Stimulated activated CD8-positive, alpha-beta memory T cell treated with anti-CD3 and anti-CD28 coated beads, Interleukin-12 subunit alpha, Interleukin-12 subunit beta, amount 100 ng/mL, for 24 hours (primary cell): ENCODE results near the gene PLN.

Experiments used
- DNase-seq: peaks from one replicate; pipeline ENCODE4 v3.0.0-alpha.2; 2020; ENCODE audit errors: extremely low read depth

Gene PLN

GRCh38 chr6:118537574-118537973 lies 10.5 kb upstream of the PLN start:
- no peak for DNase-seq

- DNase-seq: no peak
These were observed 5.7 kb upstream of the PLN start for GRCh38 chr6:118542184-118542952.

GRCh38 chr6:118544105-118544504 lies 4.0 kb upstream of the PLN start:
- no peak for DNase-seq

- DNase-seq: no peak
These were observed 1.8 kb upstream of the PLN start for GRCh38 chr6:118546164-118546879.

GRCh38 chr6:118546880-118547218 lies 1.2 kb upstream of the PLN start:
- no peak for DNase-seq

GRCh38 chr6:118548613-118549012 lies 517 bp downstream of the PLN start:
- DNase-seq: no peak

- no peak for DNase-seq
These were observed 3.3 kb downstream of the PLN start for GRCh38 chr6:118551063-118552053.

GRCh38 chr6:118553132-118553531 lies 5.0 kb downstream of the PLN start:
- no peak for DNase-seq

GRCh38 chr6:118554698-118555097 lies 6.6 kb downstream of the PLN start:
- DNase-seq: no peak

- no peak for DNase-seq
These were observed 10.5 kb downstream of the PLN start for GRCh38 chr6:118558464-118559217.

- DNase-seq: no peak
These were observed 11.6 kb downstream of the PLN start for GRCh38 chr6:118559659-118560058.

GRCh38 chr6:118562248-118562647 lies 14.2 kb downstream of the PLN start:
- DNase-seq: no peak

- no peak for DNase-seq
These were observed 14.9 kb downstream of the PLN start for GRCh38 chr6:118562959-118563358.

- no peak for DNase-seq
These were observed 17.3 kb downstream of the PLN start for GRCh38 chr6:118565311-118565960.

- no peak for DNase-seq
These were observed 19.9 kb downstream of the PLN start for GRCh38 chr6:118567974-118568373.

- no peak for DNase-seq
These were observed 21.4 kb downstream of the PLN start for GRCh38 chr6:118569498-118569897.

- no peak for DNase-seq
These were observed 23.0 kb downstream of the PLN start for GRCh38 chr6:118571121-118571520.

- DNase-seq: no peak
These were observed 26.2 kb downstream of the PLN start for GRCh38 chr6:118574051-118574865.

GRCh38 chr6:118577972-118578371 lies 29.9 kb downstream of the PLN start:
- DNase-seq: no peak

- no peak for DNase-seq
These were observed 30.5 kb downstream of the PLN start for GRCh38 chr6:118578617-118579016.
